ENCODE measurements around the gene GUCY1A2. TPM values are rescaled to one million over a fixed set of nuclear protein-coding genes. Genes with fewer than 3 reads are reported as not detected.

The GUCY1A2 gene
- total RNA-seq, 2 donors from 2014 or later: not detected

- ATAC-seq (replicated peaks in 1 of 2) (no peak), DNase-seq (no peak)
- Mint-ChIP-seq H3K27me3 (ENCODE audit: low read depth) (no peaks in the 10 kb centered on the region), H3K4me3 (no peak overlapping the region), H3K27ac (no peak overlapping the region), H3K9me3 (peaks cover 3 to 11% of the 10 kb centered on the region in 2 donors), H3K36me3 (ENCODE audit: insufficient read depth in 2 of 2) (peaks cover 0 to 2% of the 10 kb centered on the region in 2 donors), H3K4me1 (ENCODE audit: low read depth) (no peaks in the 10 kb centered on the region)
These were observed 58.9 kb downstream of the GUCY1A2 start for GRCh38 chr11:106959386-106959785.

- Mint-ChIP-seq H3K4me3 (no peak overlapping the region), H3K4me1 (ENCODE audit: low read depth) (no peaks in the 10 kb centered on the region), H3K9me3 (peaks cover 3 to 11% of the 10 kb centered on the region in 2 donors), H3K27ac (no peak overlapping the region), H3K36me3 (ENCODE audit: insufficient read depth in 2 of 2) (peaks cover 0 to 2% of the 10 kb centered on the region in 2 donors), H3K27me3 (ENCODE audit: low read depth) (no peaks in the 10 kb centered on the region)
- DNase-seq (no peak), ATAC-seq (replicated peaks in 1 of 2) (no peak)
These were observed 59.6 kb downstream of the GUCY1A2 start for GRCh38 chr11:106958517-106959248.

GRCh38 chr11:106957030-106957482 is 61.2 kb downstream of the GUCY1A2 start:
- peaks cover 0 to 2% of the 10 kb centered on the region in 2 donors for H3K36me3 Mint-ChIP-seq (ENCODE audit: insufficient read depth in 2 of 2)
- ATAC-seq (replicated peaks in 1 of 2): no peak
- H3K4me1 Mint-ChIP-seq (ENCODE audit: low read depth): no peaks in the 10 kb centered on the region
- no peak overlapping the region for H3K27ac Mint-ChIP-seq
- no peaks in the 10 kb centered on the region for H3K27me3 Mint-ChIP-seq (ENCODE audit: low read depth)
- DNase-seq: no peak
- no peak overlapping the region for H3K4me3 Mint-ChIP-seq
- peaks cover 3 to 11% of the 10 kb centered on the region in 2 donors for H3K9me3 Mint-ChIP-seq

GRCh38 chr11:106950067-106950491 is 68.2 kb downstream of the GUCY1A2 start:
- Mint-ChIP-seq H3K4me1 (ENCODE audit: low read depth) (no peaks in the 10 kb centered on the region), H3K27me3 (ENCODE audit: low read depth) (no peaks in the 10 kb centered on the region), H3K9me3 (peaks cover 2 to 13% of the 10 kb centered on the region in 2 donors), H3K27ac (no peak overlapping the region), H3K36me3 (ENCODE audit: insufficient read depth in 2 of 2) (no peaks in the 10 kb centered on the region), H3K4me3 (no peak overlapping the region)
- DNase-seq: no peak
- ATAC-seq (replicated peaks in 1 of 2): no peak

- no peaks in the 10 kb centered on the region for H3K27me3 Mint-ChIP-seq (ENCODE audit: low read depth)
- H3K9me3 Mint-ChIP-seq: peaks cover 2 to 5% of the 10 kb centered on the region in 2 donors
- DNase-seq (no peak), ATAC-seq (replicated peaks in 1 of 2) (no peak)
- no peaks in the 10 kb centered on the region for H3K36me3 Mint-ChIP-seq (ENCODE audit: insufficient read depth in 2 of 2)
- no peaks in the 10 kb centered on the region for H3K4me1 Mint-ChIP-seq (ENCODE audit: low read depth)
- no peak overlapping the region for H3K4me3 Mint-ChIP-seq
- H3K27ac Mint-ChIP-seq: no peak overlapping the region
These were observed 75.2 kb downstream of the GUCY1A2 start for GRCh38 chr11:106943089-106943488.

GRCh38 chr11:106939157-106939556 is 79.1 kb downstream of the GUCY1A2 start:
- Mint-ChIP-seq H3K9me3 (peaks cover 2 to 3% of the 10 kb centered on the region in 2 donors), H3K4me1 (ENCODE audit: low read depth) (no peaks in the 10 kb centered on the region), H3K27me3 (ENCODE audit: low read depth) (no peaks in the 10 kb centered on the region), H3K36me3 (ENCODE audit: insufficient read depth in 2 of 2) (no peaks in the 10 kb centered on the region), H3K27ac (no peak overlapping the region), H3K4me3 (no peak overlapping the region)
- ATAC-seq (replicated peaks in 1 of 2) (no peak), DNase-seq (no peak)

- Mint-ChIP-seq H3K9me3 (peaks cover 2 to 3% of the 10 kb centered on the region in 2 donors), H3K4me3 (no peak overlapping the region), H3K36me3 (ENCODE audit: insufficient read depth in 2 of 2) (peaks cover 0 to 1% of the 10 kb centered on the region in 2 donors), H3K27ac (no peak overlapping the region), H3K4me1 (ENCODE audit: low read depth) (no peaks in the 10 kb centered on the region), H3K27me3 (ENCODE audit: low read depth) (no peaks in the 10 kb centered on the region)
- DNase-seq (no peak), ATAC-seq (replicated peaks in 1 of 2) (no peak)
These were observed 81.2 kb downstream of the GUCY1A2 start for GRCh38 chr11:106937111-106937510.

- Mint-ChIP-seq H3K9me3 (peaks cover 2 to 5% of the 10 kb centered on the region in 2 donors), H3K4me3 (no peak overlapping the region), H3K27me3 (ENCODE audit: low read depth) (no peaks in the 10 kb centered on the region), H3K4me1 (ENCODE audit: low read depth) (no peaks in the 10 kb centered on the region), H3K27ac (no peak overlapping the region), H3K36me3 (ENCODE audit: insufficient read depth in 2 of 2) (no peaks in the 10 kb centered on the region)
- DNase-seq: no peak
- no peak for ATAC-seq (replicated peaks in 1 of 2)
These were observed 93.0 kb downstream of the GUCY1A2 start for GRCh38 chr11:106925245-106925644.

GRCh38 chr11:106920899-106921509 is 97.3 kb downstream of the GUCY1A2 start:
- Mint-ChIP-seq H3K4me1 (ENCODE audit: low read depth) (no peaks in the 10 kb centered on the region), H3K27me3 (ENCODE audit: low read depth) (no peaks in the 10 kb centered on the region), H3K9me3 (peaks cover 3 to 5% of the 10 kb centered on the region in 2 donors), H3K27ac (no peak overlapping the region), H3K36me3 (ENCODE audit: insufficient read depth in 2 of 2) (no peaks in the 10 kb centered on the region), H3K4me3 (no peak overlapping the region)
- DNase-seq (no peak), ATAC-seq (replicated peaks in 1 of 2) (no peak)

- ATAC-seq (replicated peaks in 1 of 2) (no peak), DNase-seq (peak in 1 of 2 donors; percentile 2)
- Mint-ChIP-seq H3K4me1 (ENCODE audit: low read depth) (no peaks in the 10 kb centered on the region), H3K9me3 (peaks cover 4 to 5% of the 10 kb centered on the region in 2 donors), H3K27ac (no peak overlapping the region), H3K27me3 (ENCODE audit: low read depth) (no peaks in the 10 kb centered on the region), H3K4me3 (no peak overlapping the region), H3K36me3 (ENCODE audit: insufficient read depth in 2 of 2) (no peaks in the 10 kb centered on the region)
These were observed 100.3 kb downstream of the GUCY1A2 start for GRCh38 chr11:106917973-106918372.

GRCh38 chr11:106914409-106914808 is 103.9 kb downstream of the GUCY1A2 start:
- Mint-ChIP-seq H3K27me3 (ENCODE audit: low read depth) (no peaks in the 10 kb centered on the region), H3K9me3 (peaks cover 5 to 7% of the 10 kb centered on the region in 2 donors), H3K4me1 (ENCODE audit: low read depth) (no peaks in the 10 kb centered on the region), H3K27ac (no peak overlapping the region), H3K4me3 (no peak overlapping the region), H3K36me3 (ENCODE audit: insufficient read depth in 2 of 2) (no peaks in the 10 kb centered on the region)
- DNase-seq: no peak
- no peak for ATAC-seq (replicated peaks in 1 of 2)

- Mint-ChIP-seq H3K27ac (no peak overlapping the region), H3K4me3 (no peak overlapping the region)
These were observed 105.1 kb downstream of the GUCY1A2 start for GRCh38 chr11:106913141-106913540.

GRCh38 chr11:106904826-106905225 is 113.5 kb downstream of the GUCY1A2 start:
- DNase-seq (no peak), ATAC-seq (replicated peaks in 1 of 2) (no peak)
- Mint-ChIP-seq H3K4me1 (ENCODE audit: low read depth) (no peaks in the 10 kb centered on the region), H3K36me3 (ENCODE audit: insufficient read depth in 2 of 2) (no peaks in the 10 kb centered on the region), H3K9me3 (peaks cover 4 to 5% of the 10 kb centered on the region in 2 donors), H3K27ac (no peak overlapping the region), H3K27me3 (ENCODE audit: low read depth) (no peaks in the 10 kb centered on the region), H3K4me3 (no peak overlapping the region)

More at GRCh38 chr11:106913141-106913540, 105.1 kb downstream of the GUCY1A2 start:
- Mint-ChIP-seq H3K36me3 (ENCODE audit: insufficient read depth in 2 of 2) (no peaks in the 10 kb centered on the region), H3K27me3 (ENCODE audit: low read depth) (no peaks in the 10 kb centered on the region), H3K9me3 (peaks cover 2 to 8% of the 10 kb centered on the region in 2 donors), H3K4me1 (ENCODE audit: low read depth) (no peaks in the 10 kb centered on the region)
- DNase-seq: no peak
- ATAC-seq (replicated peaks in 1 of 2): no peak
